Left cardiac atrium (tissue), 4 donors: Measurements from ENCODE around the gene PRKAG2. TPM values are rescaled to one million over a fixed set of nuclear protein-coding genes. Genes with fewer than 3 reads are reported as not detected.

Experiments
- ATAC-seq, 2 donors: fragments of 200-7000 bp; cut with Tn5 transposase; one replicate each; pipeline ENCODE4 v1.9.1; 2020; ENCODE audit warnings: mild to moderate bottlenecking in 2 of 2, moderate library complexity in 2 of 2
- DNase-seq: peaks from one replicate; pipeline ENCODE4 v3.0.0-alpha.2; 2020
- intact Hi-C, 2 donors: fragments of 100-400 bp; cut with DNase I; formaldehyde crosslinking; loops; one replicate each; pipeline versions ENCODE4 v1.14.1 to v1.15.1; 2022 to 2023
- total RNA-seq, 2 donors: library from RNA; stranded (reverse); fragmentation: NEBNext Ultra II Directional; extraction: Animal tissue kit (Norgen Biotek cat#: 25700); gene quantifications; one replicate each; pipeline ENCODE4 v1.2.1, GENCODE V29; 2021
- donor health status: DM: no; HTN: yes; CAD: no.
- donor health status: DM: no; HTN: yes; CAD: no; lungs with severe emphysema.
- donor health status: DM: yes; HTN: yes; CAD: no.
- donor health status: Dilated cardiomyopathy.

Gene PRKAG2
- total RNA-seq, 2 donors from 2014 or later, result 141 to 253 TPM

GRCh38 chr7:151691449-151691848 lies 185.5 kb downstream of the PRKAG2 start:
- no peak for DNase-seq
- intact Hi-C loops, result loop anchor here in 1 of 2 donors (10.0 kb wide), 1 partner anchor 57 kb away; no protein-coding TSS in a partner anchor
- ATAC-seq, result no peak

GRCh38 chr7:151690606-151691005 lies 186.3 kb downstream of the PRKAG2 start:
- DNase-seq (no peak), ATAC-seq (peak; percentile 27 to 71)
- intact Hi-C loops, result loop anchor here in 1 of 2 donors (10.0 kb wide), 1 partner anchor 56 kb away; no protein-coding TSS in a partner anchor

GRCh38 chr7:151689196-151689971 lies 187.5 kb downstream of the PRKAG2 start:
- peak; percentile 73 to 80 for ATAC-seq
- peak; percentile 71 for DNase-seq
- intact Hi-C loops, result no loop called here

- DNase-seq, result no peak
- intact Hi-C loops, result no loop called here
- ATAC-seq, result no peak
These were observed 188.6 kb downstream of the PRKAG2 start for GRCh38 chr7:151688236-151688780.

- intact Hi-C loops, result no loop called here
- peak; percentile 75 for DNase-seq
These were observed 189.2 kb downstream of the PRKAG2 start for GRCh38 chr7:151687523-151688235.

GRCh38 chr7:151686826-151687225 lies 190.1 kb downstream of the PRKAG2 start:
- intact Hi-C loops, result no loop called here
- DNase-seq (no peak), ATAC-seq (no peak)

More at GRCh38 chr7:151687523-151688235, 189.2 kb downstream of the PRKAG2 start:
- peak; percentile 42 to 77 for ATAC-seq

- DNase-seq, result no peak
- intact Hi-C loops, result no loop called here
- ATAC-seq, result no peak
These were observed 190.7 kb downstream of the PRKAG2 start for GRCh38 chr7:151686016-151686766.

- DNase-seq, result no peak
- intact Hi-C loops, result no loop called here
- ATAC-seq, result no peak
These were observed 192.3 kb downstream of the PRKAG2 start for GRCh38 chr7:151684408-151685175.

GRCh38 chr7:151683615-151684407 lies 193.1 kb downstream of the PRKAG2 start:
- no peak for ATAC-seq
- intact Hi-C loops, result no loop called here
- DNase-seq, result no peak

- DNase-seq (no peak), ATAC-seq (no peak)
- intact Hi-C loops, result no loop called here
These were observed 193.9 kb downstream of the PRKAG2 start for GRCh38 chr7:151682831-151683614.

GRCh38 chr7:151681726-151682125 lies 195.2 kb downstream of the PRKAG2 start:
- DNase-seq, result no peak
- no peak for ATAC-seq
- intact Hi-C loops, result no loop called here

GRCh38 chr7:151680810-151681209 lies 196.1 kb downstream of the PRKAG2 start:
- ATAC-seq (no peak), DNase-seq (no peak)
- intact Hi-C loops, result no loop called here

GRCh38 chr7:151679881-151680612 lies 196.9 kb downstream of the PRKAG2 start:
- intact Hi-C loops, result no loop called here
- ATAC-seq, result no peak
- no peak for DNase-seq

- no peak for DNase-seq
- peak; percentile 8 to 46 for ATAC-seq
- intact Hi-C loops, result no loop called here
These were observed 197.7 kb downstream of the PRKAG2 start for GRCh38 chr7:151679071-151679708.

- ATAC-seq (peak; percentile 20 to 45), DNase-seq (no peak)
- intact Hi-C loops, result no loop called here
These were observed 198.7 kb downstream of the PRKAG2 start for GRCh38 chr7:151678227-151678604.

GRCh38 chr7:151677581-151678226 lies 199.2 kb downstream of the PRKAG2 start:
- no peak for DNase-seq
- ATAC-seq, result no peak
- intact Hi-C loops, result no loop called here
